Tibial artery (tissue), 4 donors: ENCODE measurements around the gene MEIS1.

Experiments
- DNase-seq, 2 donors: peaks; one replicate each; pipeline ENCODE4 v3.0.0-alpha.2; 2019
- H3K27ac ChIP-seq, 2 donors: fragments of 200-600 bp; sonication (generic) in 1 of 2; 1 replicate in 1 of 2; 2 replicates in 1 of 2; pipeline ENCODE4 v1.5.1; 2018 to 2019; ENCODE audit warnings: mild to moderate bottlenecking in 1 of 2
- H3K27me3 ChIP-seq, 2 donors: fragments of 200-600 bp; sonication (generic) in 1 of 2; one replicate each; pipeline versions ENCODE4 v1.5.1 to v1.6.0; 2016 to 2019
- H3K36me3 ChIP-seq, 3 donors: fragments of 200-600 bp; sonication (generic) in 2 of 3; one replicate each; pipeline ENCODE4 v1.5.1; 2016 to 2019; ENCODE audit warnings: mild to moderate bottlenecking in 2 of 3
- H3K4me1 ChIP-seq, 4 donors: fragments of 200-600 bp; sonication (generic) in 2 of 4; 1 replicate in 3 of 4; 2 replicates in 1 of 4; pipeline ENCODE4 v1.5.1; 2016 to 2019
- H3K4me3 ChIP-seq, 2 donors: fragments of 200-600 bp; sonication (generic) in 1 of 2; 1 replicate in 1 of 2; 2 replicates in 1 of 2; pipeline ENCODE4 v1.5.1; 2018 to 2019; ENCODE audit warnings: mild to moderate bottlenecking in 2 of 2
- H3K9me3 ChIP-seq, 3 donors: fragments of 200-600 bp; sonication (generic) in 1 of 3; one replicate each; pipeline ENCODE4 v1.5.1; 2016 to 2019
- CTCF ChIP-seq, 2 experiments: fragments of 200-600 bp in 1 of 2; fragments of 450-650 bp in 1 of 2; IDR thresholded peaks; one replicate each; pipeline ENCODE4 v1.5.1; 2017 to 2019; ENCODE audit warnings: antibody characterized with exemption in 2 of 2, mild to moderate bottlenecking in 1 of 2, moderate library complexity in 1 of 2
- intact Hi-C: fragments of 100-400 bp; cut with DNase I; formaldehyde crosslinking; loops from one replicate; pipeline ENCODE4 v1.15.0; 2023; ENCODE audit warnings: low total_unique reads

MEIS1 gene

GRCh38 chr2:66423391-66424124 lies 11.4 kb upstream of the MEIS1 start:
- no peaks in the 10 kb centered on the region for H3K36me3 ChIP-seq
- peaks cover 0 to 25% of the 10 kb centered on the region in 2 donors for H3K27me3 ChIP-seq
- H3K4me1 ChIP-seq, result peaks cover 0 to 18% (median 14%) of the 10 kb centered on the region in 4 donors
- H3K27ac ChIP-seq, result no peak overlapping the region
- intact Hi-C loops, result no loop called here
- H3K4me3 ChIP-seq, result no peak overlapping the region
- DNase-seq, result no peak
- TF ChIP-seq CTCF (IDR thresholded peaks at IDR 0.05), result no peak
- no peaks in the 10 kb centered on the region for H3K9me3 ChIP-seq

GRCh38 chr2:66426244-66427111 lies 8.4 kb upstream of the MEIS1 start:
- peaks cover 0 to 25% of the 10 kb centered on the region in 2 donors for H3K27me3 ChIP-seq
- intact Hi-C loops, result no loop called here
- H3K36me3 ChIP-seq, result no peaks in the 10 kb centered on the region
- H3K9me3 ChIP-seq, result no peaks in the 10 kb centered on the region
- no peak for DNase-seq
- peaks cover 0 to 18% (median 14%) of the 10 kb centered on the region in 4 donors for H3K4me1 ChIP-seq
- peak overlapping the region; percentile 15 to 47 for H3K4me3 ChIP-seq
- H3K27ac ChIP-seq, result no peak overlapping the region
- no peak for TF ChIP-seq CTCF (IDR thresholded peaks at IDR 0.05)

DNA sequence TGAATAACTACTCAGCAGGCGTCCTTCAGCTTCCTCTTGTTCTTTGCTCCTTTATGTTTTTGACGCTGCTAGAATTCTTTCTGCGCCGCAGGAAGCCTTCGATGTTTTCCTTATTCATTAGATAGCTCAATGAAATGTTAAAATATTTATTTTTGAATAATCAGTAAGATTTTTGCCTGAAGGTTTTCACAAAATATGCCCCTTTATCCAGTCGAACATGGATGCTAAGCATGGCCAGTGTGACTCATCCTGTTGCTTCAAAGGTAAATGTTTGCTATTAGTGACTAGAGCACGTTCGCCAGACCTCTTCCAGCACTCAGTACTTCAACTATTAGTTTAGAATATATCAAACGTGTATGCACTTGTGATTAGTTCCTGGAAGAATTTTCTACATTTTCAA lies 7.6 kb upstream of the MEIS1 start:
- peaks cover 0 to 22% (median 17%) of the 10 kb centered on the region in 4 donors for H3K4me1 ChIP-seq
- H3K36me3 ChIP-seq, result no peaks in the 10 kb centered on the region
- no peaks in the 10 kb centered on the region for H3K9me3 ChIP-seq
- no peak for DNase-seq
- TF ChIP-seq CTCF (IDR thresholded peaks at IDR 0.05), result no peak
- no peak overlapping the region for H3K27ac ChIP-seq
- intact Hi-C loops, result no loop called here
- H3K27me3 ChIP-seq, result peaks cover 0 to 25% of the 10 kb centered on the region in 2 donors
- H3K4me3 ChIP-seq, result no peak overlapping the region

- Histone ChIP-seq H3K27ac (no peak overlapping the region), H3K4me1 (peaks cover 0 to 23% (median 18%) of the 10 kb centered on the region in 4 donors), H3K4me3 (no peak overlapping the region), H3K9me3 (no peaks in the 10 kb centered on the region), H3K36me3 (no peaks in the 10 kb centered on the region), H3K27me3 (peaks cover 0 to 25% of the 10 kb centered on the region in 2 donors)
- intact Hi-C loops, result no loop called here
- no peak for DNase-seq
- TF ChIP-seq CTCF (IDR thresholded peaks at IDR 0.05), result peak; percentile 82 to 85
Observed at GRCh38 chr2:66428986-66429612, 5.8 kb upstream of the MEIS1 start.

- intact Hi-C loops, result loop anchor here (2.0 to 10.0 kb wide), 4 partner anchors 147 to 1605 kb away; no protein-coding TSS in a partner anchor
- H3K4me3 ChIP-seq, result no peak overlapping the region
- no peak for TF ChIP-seq CTCF (IDR thresholded peaks at IDR 0.05)
Observed at GRCh38 chr2:66429693-66430504, 5.0 kb upstream of the MEIS1 start.

More at GRCh38 chr2:66429693-66430504, 5.0 kb upstream of the MEIS1 start:
- no peak for DNase-seq
- Histone ChIP-seq H3K4me1 (peaks cover 0 to 23% (median 18%) of the 10 kb centered on the region in 4 donors), H3K36me3 (no peaks in the 10 kb centered on the region), H3K27ac (no peak overlapping the region), H3K27me3 (peaks cover 0 to 23% of the 10 kb centered on the region in 2 donors), H3K9me3 (no peaks in the 10 kb centered on the region)
